ENCODE measurements around the gene SEC14L3.

Gene SEC14L3

DNA sequence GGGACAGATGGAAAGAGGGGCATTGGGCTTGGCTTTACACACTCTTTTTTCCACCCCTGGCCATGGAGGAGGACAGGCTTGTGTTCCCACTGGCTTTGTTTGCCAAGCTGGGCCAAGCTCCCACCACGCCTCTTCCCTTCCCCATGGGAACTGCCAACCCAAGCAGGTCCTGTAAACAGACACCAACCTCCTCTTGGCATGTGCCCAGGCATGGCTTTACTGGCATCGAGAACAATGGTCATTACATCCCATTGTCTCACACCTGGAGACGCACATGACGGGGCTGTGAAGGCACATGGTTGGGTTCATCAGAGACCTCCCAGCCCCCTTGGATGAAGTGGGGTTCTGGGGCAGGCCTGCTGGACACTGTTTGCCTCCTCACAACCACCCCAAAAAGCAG, 11.7 kb downstream of the SEC14L3 start:
- H3K4me1 ChIP-seq (ENCODE audit: insufficient read depth, low read length): no peaks in the 10 kb centered on the region
- H3K27me3 ChIP-seq (ENCODE audit: insufficient read depth, low read length, poor library complexity): no peaks in the 10 kb centered on the region
- ATAC-seq (ENCODE audit: insufficient read depth, low read depth) (no peak), DNase-seq (no peak)
- TF ChIP-seq EZH2 (IDR thresholded peaks at IDR 0.05; ENCODE audit: borderline replicate concordance, low read depth, low read length, severe bottlenecking): no peak
- TF ChIP-seq, protein P1, sequence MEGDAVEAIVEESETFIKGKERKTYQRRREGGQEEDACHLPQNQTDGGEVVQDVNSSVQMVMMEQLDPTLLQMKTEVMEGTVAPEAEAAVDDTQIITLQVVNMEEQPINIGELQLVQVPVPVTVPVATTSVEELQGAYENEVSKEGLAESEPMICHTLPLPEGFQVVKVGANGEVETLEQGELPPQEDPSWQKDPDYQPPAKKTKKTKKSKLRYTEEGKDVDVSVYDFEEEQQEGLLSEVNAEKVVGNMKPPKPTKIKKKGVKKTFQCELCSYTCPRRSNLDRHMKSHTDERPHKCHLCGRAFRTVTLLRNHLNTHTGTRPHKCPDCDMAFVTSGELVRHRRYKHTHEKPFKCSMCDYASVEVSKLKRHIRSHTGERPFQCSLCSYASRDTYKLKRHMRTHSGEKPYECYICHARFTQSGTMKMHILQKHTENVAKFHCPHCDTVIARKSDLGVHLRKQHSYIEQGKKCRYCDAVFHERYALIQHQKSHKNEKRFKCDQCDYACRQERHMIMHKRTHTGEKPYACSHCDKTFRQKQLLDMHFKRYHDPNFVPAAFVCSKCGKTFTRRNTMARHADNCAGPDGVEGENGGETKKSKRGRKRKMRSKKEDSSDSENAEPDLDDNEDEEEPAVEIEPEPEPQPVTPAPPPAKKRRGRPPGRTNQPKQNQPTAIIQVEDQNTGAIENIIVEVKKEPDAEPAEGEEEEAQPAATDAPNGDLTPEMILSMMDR (IDR thresholded peaks at IDR 0.05; ENCODE audit: borderline replicate concordance, extremely low read depth, low read length, poor library complexity, severe bottlenecking): no peak
- H4K20me1 ChIP-seq (ENCODE audit: insufficient read depth, low read length): 0 out of 2 replicates have a peak, but pooled peaks cover 3% of the 10 kb centered on the region
- H3K79me2 ChIP-seq (ENCODE audit: insufficient read depth, low read length): no peaks in the 10 kb centered on the region
- no peak overlapping the region for H3K27ac ChIP-seq (ENCODE audit: low read length)
- no peak overlapping the region for H2AFZ ChIP-seq (ENCODE audit: low read depth, low read length)
- H3K36me3 ChIP-seq (ENCODE audit: insufficient read depth, low read length): no peaks in the 10 kb centered on the region
- no peaks in the 10 kb centered on the region for H3K9me3 ChIP-seq (ENCODE audit: insufficient read depth, low read length, severe bottlenecking)
- H3K4me2 ChIP-seq (ENCODE audit: insufficient read depth, low read length): no peak overlapping the region
- no peak overlapping the region for H3K4me3 ChIP-seq (ENCODE audit: low read depth in 1 of 2, low read length in 2 of 2)
- H3K9ac ChIP-seq (ENCODE audit: low read depth, low read length): no peak overlapping the region

DNA sequence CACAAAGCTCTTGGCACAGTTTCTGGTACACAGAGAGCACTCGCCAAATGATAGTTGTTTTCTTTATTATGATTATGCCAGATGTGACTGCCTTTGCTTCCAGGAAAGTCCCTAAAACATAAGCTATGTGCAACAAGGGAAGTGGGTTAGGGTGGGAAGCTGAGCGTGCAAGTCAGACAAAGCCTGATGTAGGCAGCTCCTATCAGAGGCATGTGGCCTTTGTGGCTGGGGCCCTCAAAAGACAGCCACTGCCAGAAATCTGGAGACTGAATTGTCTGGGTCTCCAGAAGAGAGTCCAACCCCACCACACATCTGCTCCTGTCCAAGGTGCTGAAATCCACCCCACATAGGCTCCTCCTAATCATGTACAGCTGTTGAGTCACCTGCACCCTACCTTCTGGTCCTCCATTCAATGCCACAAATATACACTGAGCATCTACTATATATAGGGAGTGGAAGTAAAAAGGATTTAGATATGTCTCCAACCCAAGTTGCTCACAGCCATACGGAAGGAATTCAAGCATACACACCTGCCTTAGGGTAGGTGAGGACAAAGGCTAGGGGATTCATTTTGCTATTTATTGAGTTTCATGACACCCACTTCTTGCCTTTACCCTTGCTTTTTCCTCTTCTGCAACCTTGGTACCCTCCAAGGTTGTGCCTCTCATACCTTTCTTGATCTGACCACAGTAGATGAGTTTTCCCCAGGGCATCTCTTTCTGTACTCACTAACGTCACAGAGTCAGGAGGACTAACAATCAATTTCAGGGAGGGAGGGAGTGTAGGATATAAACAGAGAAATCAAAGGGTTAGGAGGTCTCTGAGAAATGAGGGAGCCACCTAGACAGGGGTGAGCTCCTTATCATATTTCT, 12.4 kb downstream of the SEC14L3 start:
- Histone ChIP-seq H3K36me3 (ENCODE audit: insufficient read depth, low read length) (no peaks in the 10 kb centered on the region), H3K27ac (ENCODE audit: low read length) (no peak overlapping the region), H4K20me1 (ENCODE audit: insufficient read depth, low read length) (0 out of 2 replicates have a peak, but pooled peaks cover 3% of the 10 kb centered on the region), H3K4me1 (ENCODE audit: insufficient read depth, low read length) (no peaks in the 10 kb centered on the region), H2AFZ (ENCODE audit: low read depth, low read length) (no peak overlapping the region), H3K79me2 (ENCODE audit: insufficient read depth, low read length) (no peaks in the 10 kb centered on the region), H3K4me3 (ENCODE audit: low read depth in 1 of 2, low read length in 2 of 2) (no peak overlapping the region), H3K9me3 (ENCODE audit: insufficient read depth, low read length, severe bottlenecking) (no peaks in the 10 kb centered on the region), H3K27me3 (ENCODE audit: insufficient read depth, low read length, poor library complexity) (no peaks in the 10 kb centered on the region), H3K4me2 (ENCODE audit: insufficient read depth, low read length) (no peak overlapping the region), H3K9ac (ENCODE audit: low read depth, low read length) (no peak overlapping the region)
- TF ChIP-seq, protein P1 (IDR thresholded peaks at IDR 0.05; ENCODE audit: borderline replicate concordance, extremely low read depth, low read length, poor library complexity, severe bottlenecking): no peak
- TF ChIP-seq EZH2 (IDR thresholded peaks at IDR 0.05; ENCODE audit: borderline replicate concordance, low read depth, low read length, severe bottlenecking): no peak
- peak; percentile 86 for ATAC-seq (ENCODE audit: insufficient read depth, low read depth)
- peak; percentile 67 for DNase-seq

DNA sequence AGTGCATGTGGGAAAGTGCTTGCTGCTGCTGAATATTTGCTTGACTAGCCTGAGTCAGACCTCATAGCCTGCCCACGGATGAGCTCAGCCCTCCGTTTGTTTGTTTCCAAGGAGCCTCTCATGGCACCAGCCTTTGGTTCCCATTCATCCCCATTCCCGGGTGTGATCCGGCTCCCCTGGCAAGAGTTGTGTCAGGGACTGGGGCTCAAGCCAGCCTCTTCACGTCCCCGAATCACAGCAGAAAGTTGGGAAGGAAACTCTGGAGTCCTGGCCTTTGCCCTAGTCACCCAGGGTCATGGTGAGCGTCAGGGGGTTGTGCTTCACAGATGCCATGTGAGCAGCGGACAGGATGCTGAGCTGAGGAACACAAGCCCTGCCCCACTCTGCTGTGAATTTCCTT, 13.8 kb downstream of the SEC14L3 start:
- H4K20me1 ChIP-seq (ENCODE audit: insufficient read depth, low read length): 0 out of 2 replicates have a peak, but pooled peaks cover 3% of the 10 kb centered on the region
- no peaks in the 10 kb centered on the region for H3K9me3 ChIP-seq (ENCODE audit: insufficient read depth, low read length, severe bottlenecking)
- H3K27ac ChIP-seq (ENCODE audit: low read length): no peak overlapping the region
- H3K4me2 ChIP-seq (ENCODE audit: insufficient read depth, low read length): no peak overlapping the region
- H3K79me2 ChIP-seq (ENCODE audit: insufficient read depth, low read length): no peaks in the 10 kb centered on the region
- H3K4me1 ChIP-seq (ENCODE audit: insufficient read depth, low read length): no peaks in the 10 kb centered on the region
- H2AFZ ChIP-seq (ENCODE audit: low read depth, low read length): no peak overlapping the region
- no peak overlapping the region for H3K4me3 ChIP-seq (ENCODE audit: low read depth in 1 of 2, low read length in 2 of 2)
- ATAC-seq (ENCODE audit: insufficient read depth, low read depth): no peak
- no peaks in the 10 kb centered on the region for H3K36me3 ChIP-seq (ENCODE audit: insufficient read depth, low read length)
- DNase-seq: no peak
- TF ChIP-seq, protein P1 (IDR thresholded peaks at IDR 0.05; ENCODE audit: borderline replicate concordance, extremely low read depth, low read length, poor library complexity, severe bottlenecking): no peak
- no peak for TF ChIP-seq EZH2 (IDR thresholded peaks at IDR 0.05; ENCODE audit: borderline replicate concordance, low read depth, low read length, severe bottlenecking)
- no peaks in the 10 kb centered on the region for H3K27me3 ChIP-seq (ENCODE audit: insufficient read depth, low read length, poor library complexity)
- no peak overlapping the region for H3K9ac ChIP-seq (ENCODE audit: low read depth, low read length)
